ENCODE measurements around the gene SGCA.

- TF ChIP-seq EP300 (IDR thresholded peaks at IDR 0.05; ENCODE audit: borderline replicate concordance in 1 of 2, control insufficient read depth in 1 of 2, low read depth in 2 of 2, low read length in 2 of 2) (no peak), CBX3 (IDR thresholded peaks at IDR 0.05; ENCODE audit: borderline replicate concordance, low read depth) (no peak), CTCF (IDR thresholded peaks at IDR 0.05 in 2 of 3, conservative IDR thresholded peaks at IDR 0.05 in 1 of 3; ENCODE audit: control insufficient read depth in 2 of 3, extremely low read depth in 1 of 3, insufficient read depth in 1 of 3, low read depth in 3 of 3, low read length in 3 of 3) (no peak), NFYB (IDR thresholded peaks at IDR 0.05; ENCODE audit: insufficient read depth, low read depth, low read length) (no peak), SMAD1 (IDR thresholded peaks at IDR 0.05; ENCODE audit: low read depth, partially characterized antibody) (no peak), CBX5 (IDR thresholded peaks at IDR 0.05; ENCODE audit: low read depth) (no peak), ZBTB11 (CRISPR knock-in tag; IDR thresholded peaks at IDR 0.05) (no peak), CBFB (IDR thresholded peaks at IDR 0.05; ENCODE audit: low read depth) (no peak), ZZZ3 (IDR thresholded peaks at IDR 0.05; ENCODE audit: control insufficient read depth, insufficient read length, low read depth) (no peak)
Measured at GRCh38 chr17:50205111-50205962, 39.5 kb downstream of the SGCA start.

Data from GM12878 (cell line).